Medulla oblongata (tissue), 1 donor: Measurements from ENCODE around the gene ZNF423.

Source experiments
- DNase-seq: peaks from one replicate; pipeline ENCODE4 v3.0.0-alpha.2; 2015; ENCODE audit errors: extremely low spot score

Gene ZNF423

GRCh38 chr16:49786926-49787557 lies 68.9 kb downstream of the ZNF423 start:
- DNase-seq, result no peak

- DNase-seq, result no peak
Measured at GRCh38 chr16:49785970-49786369, 69.9 kb downstream of the ZNF423 start.

- no peak for DNase-seq
Measured at GRCh38 chr16:49782405-49782804, 73.5 kb downstream of the ZNF423 start.

GRCh38 chr16:49781401-49781800 lies 74.5 kb downstream of the ZNF423 start:
- DNase-seq, result no peak

- no peak for DNase-seq
Measured at GRCh38 chr16:49780433-49780832, 75.5 kb downstream of the ZNF423 start.

- no peak for DNase-seq
Measured at GRCh38 chr16:49779979-49780378, 75.9 kb downstream of the ZNF423 start.

GRCh38 chr16:49778202-49778930 lies 77.5 kb downstream of the ZNF423 start:
- DNase-seq, result no peak

- no peak for DNase-seq
Measured at GRCh38 chr16:49776734-49777133, 79.2 kb downstream of the ZNF423 start.

- DNase-seq, result no peak
Measured at GRCh38 chr16:49776085-49776595, 79.8 kb downstream of the ZNF423 start.

DNA sequence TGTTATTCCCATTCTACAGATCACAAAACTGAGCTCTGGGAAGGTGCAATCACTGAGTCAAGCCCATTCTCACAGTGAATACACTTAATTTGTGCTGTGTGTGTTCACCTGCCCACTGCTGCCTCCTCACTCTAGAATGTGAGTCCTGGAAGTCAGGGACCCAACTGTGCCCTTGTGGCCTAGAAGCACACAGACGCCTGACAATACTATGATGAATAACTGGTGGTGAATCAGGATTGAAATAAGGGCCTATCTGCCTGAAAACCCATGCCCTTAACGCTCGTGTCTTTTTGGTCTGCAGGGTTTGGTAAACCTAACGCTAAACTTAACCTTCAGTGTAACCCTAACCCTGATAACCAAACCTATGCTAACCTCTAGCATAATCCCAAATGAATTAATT lies 80.3 kb downstream of the ZNF423 start:
- DNase-seq, result no peak

GRCh38 chr16:49775018-49775417 lies 80.9 kb downstream of the ZNF423 start:
- DNase-seq, result no peak

DNA sequence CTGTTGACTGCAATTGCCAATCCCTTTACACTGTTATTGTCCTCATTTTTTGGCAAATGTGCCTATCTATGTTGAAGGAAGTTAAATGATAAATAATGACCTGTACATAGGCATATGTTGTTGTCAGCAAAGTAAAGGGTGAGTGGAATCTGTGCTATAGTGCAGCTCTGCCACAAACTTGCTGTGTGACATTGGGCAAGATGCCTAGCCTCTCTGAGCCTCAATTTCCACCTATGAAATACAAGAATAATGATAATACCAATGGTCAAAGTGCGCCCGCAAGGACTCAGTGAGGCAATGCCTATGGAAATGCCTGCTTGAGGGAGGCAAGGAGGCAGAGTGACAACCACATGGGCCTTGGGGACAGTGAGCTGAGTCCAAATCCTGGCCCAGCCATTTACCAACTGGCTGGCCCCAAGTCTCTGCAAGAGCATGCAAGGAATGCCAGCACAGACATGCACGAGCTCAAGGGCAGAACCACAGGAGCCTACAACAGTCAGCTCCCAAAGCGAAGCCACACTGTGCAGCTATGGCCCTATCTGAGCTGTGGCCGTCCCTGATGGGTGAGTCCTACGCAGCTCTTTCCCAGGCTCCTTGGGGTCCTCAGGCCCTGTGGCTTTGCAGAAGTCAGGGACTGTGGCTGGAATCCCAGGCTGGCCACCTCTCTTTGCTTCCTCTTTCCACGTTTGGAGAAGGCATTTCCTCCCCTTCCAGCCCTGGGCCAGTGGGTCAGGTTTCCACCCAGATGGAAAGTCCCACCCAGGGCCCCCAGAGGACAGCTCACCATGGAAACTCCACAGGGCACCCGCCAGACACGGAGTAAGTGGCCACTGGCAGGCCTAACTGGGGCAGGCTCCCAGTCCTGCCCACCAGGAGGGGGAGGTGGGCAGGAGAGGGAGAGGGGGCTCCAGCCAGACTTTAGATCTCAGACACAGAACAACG lies 82.1 kb downstream of the ZNF423 start:
- DNase-seq, result no peak

GRCh38 chr16:49767998-49768397 lies 87.9 kb downstream of the ZNF423 start:
- DNase-seq, result no peak

DNA sequence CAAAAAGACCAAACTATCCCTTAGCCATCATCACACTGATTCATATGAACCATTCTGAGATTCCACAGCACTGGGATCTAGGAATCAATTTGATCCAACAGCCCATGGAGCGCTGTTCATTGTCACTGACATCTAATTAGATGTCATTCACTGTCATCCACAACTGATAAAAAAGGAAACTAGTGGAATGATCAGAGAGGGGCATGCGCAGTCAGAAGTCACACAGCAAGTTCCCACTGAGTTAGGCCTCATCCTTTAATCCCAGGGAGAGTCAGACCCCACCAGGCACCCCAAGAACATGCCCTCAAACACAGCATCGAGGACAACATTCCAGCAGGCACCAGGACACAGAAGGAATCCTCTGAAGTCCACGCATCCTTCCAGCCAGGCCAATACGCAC lies 88.5 kb downstream of the ZNF423 start:
- no peak for DNase-seq

GRCh38 chr16:49766225-49766624 lies 89.7 kb downstream of the ZNF423 start:
- DNase-seq, result no peak

DNA sequence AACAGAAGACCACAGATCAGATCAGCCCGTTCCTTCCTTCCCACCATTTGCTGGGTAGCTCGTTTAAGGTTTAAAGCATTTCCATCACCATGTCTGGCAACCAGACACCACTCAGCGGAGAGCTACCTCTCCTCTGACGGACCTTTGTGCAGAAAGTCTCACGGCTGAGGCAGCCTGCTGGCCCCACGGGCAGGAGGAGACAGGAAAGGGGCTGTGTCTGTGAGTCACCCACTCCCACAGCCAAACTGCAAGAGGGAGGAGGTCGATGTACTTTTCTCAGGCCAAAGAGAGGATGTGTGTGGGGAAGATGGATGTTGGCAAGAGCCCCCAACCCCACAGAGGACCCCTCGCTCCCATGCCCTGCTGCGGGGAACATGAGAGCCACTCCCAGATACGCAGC lies 92.1 kb downstream of the ZNF423 start:
- no peak for DNase-seq

DNA sequence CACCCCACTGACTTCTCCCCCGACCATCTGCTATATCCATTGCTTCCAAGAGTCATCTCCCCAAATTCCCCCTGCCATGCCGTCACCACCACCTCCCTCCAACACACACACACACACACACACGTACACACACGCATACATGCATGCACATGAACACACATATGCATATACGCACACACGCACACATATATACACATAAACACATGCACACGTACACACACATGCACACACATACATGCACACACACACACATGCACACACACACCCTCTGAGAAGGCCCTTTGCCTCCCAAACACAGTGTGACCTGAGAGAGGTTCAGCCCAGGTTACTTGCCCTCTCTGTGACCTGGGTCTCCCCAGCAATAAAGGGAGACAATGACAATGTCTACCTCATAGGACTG lies 95.1 kb downstream of the ZNF423 start:
- no peak for DNase-seq

DNA sequence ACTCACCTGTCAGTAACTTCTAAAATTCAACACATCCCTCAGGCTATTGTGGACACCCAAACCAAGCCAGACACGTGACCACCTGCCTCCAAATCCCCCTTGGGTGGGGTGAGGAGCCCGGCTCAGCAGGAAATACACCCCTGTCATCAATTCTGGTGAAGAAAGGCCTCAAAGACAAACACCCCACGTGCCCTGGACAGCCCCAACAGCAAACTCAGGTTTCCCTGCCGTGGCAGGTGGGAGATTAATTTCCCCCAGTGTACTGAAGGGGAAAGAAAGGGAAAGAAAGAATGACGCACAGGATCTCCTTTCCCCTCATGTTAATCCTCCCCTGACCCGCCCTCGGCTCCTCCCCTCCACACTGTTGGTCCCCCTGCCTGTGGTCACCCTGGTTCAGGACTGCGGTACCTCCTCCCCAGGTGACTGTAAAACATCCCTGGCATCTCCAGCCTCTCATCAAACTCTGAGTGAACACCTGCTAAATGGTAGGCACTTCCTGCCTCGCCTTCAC lies 98.3 kb downstream of the ZNF423 start:
- no peak for DNase-seq

DNA sequence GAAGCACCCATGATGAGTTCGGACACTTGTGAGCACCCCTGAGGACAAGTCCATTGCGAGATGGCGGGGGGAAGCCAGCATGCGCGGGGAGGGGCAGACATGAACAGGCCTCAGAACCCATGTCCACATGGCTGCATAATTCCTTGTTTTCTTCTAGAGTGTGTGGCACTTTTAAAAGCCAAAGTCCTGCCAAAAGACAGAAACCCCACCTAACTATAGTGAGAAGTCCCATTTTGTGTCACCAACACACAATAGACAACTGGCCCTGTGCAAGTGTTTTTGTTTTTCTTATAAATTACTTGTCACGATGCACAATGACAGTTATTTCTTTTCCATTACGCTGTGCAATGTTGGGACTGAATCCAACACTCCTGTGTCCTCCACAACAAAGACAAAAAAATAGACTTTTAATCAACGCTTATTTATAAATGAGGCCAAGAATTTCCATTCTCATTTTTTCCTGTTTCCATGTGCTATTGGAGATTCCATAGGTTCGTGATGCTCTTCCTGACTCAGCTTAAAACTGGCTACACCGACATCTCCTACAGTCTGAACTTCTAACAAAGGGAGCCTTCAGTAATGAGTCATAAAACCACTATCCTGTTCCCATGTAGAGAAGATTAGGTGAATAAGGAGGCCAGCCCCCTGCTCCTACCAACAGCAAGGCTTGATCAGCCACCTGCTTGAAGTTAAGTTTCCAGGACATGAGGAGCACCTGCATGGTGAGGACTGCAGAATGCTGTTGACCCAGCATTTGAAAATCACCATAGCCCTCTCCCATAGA lies 98.9 kb downstream of the ZNF423 start:
- no peak for DNase-seq

- no peak for DNase-seq
Measured at GRCh38 chr16:49755716-49756505, 100.0 kb downstream of the ZNF423 start.

DNA sequence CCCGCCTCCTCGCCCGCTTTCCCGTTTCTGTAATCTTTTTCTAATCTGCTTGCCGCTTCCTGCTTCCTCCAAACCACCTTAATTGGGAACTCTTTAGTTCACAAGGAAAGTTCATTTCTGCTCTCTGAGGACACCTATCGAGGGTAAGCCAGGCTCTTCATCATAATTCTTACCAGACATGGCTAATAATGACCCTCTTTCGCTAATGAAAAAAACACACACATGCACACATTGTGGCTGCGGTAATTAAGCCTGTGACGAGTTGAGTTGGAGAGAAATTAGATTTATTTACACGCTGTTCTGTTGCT lies 100.6 kb downstream of the ZNF423 start:
- DNase-seq, result peak; percentile 47
